ENCODE results near the gene PRSS56. TPM values are rescaled to one million over a fixed set of nuclear protein-coding genes. Genes with fewer than 3 reads are reported as not detected.

PRSS56 gene
- total and polyA plus RNA-seq, 11 donors: 0.11 to 0.25 (median 0.15) TPM; not detected in 6

GRCh38 chr2:232528746-232529460 lies 8.7 kb downstream of the PRSS56 start:
- Histone ChIP-seq H3K27ac (no peak overlapping the region), H3K27me3 (peaks cover 4 to 21% (median 11%) of the 10 kb centered on the region in 9 donors), H3K36me3 (no peaks in the 10 kb centered on the region), H3K9me3 (no peaks in the 10 kb centered on the region), H3K4me3 (no peak overlapping the region), H3K4me1 (peaks cover 0 to 22% (median 9%) of the 10 kb centered on the region in 12 donors)
- peak in 2 of 5 donors; percentile 16 to 42 for DNase-seq
- no peak for TF ChIP-seq CTCF (IDR thresholded peaks at IDR 0.05)
- no peak for TF ChIP-seq POLR2A (IDR thresholded peaks at IDR 0.05)
- intact Hi-C loops (cut with DNase I): loop anchor here in 4 of 10 donors (10.0 kb wide), 1 partner anchor 624 kb away; no protein-coding TSS in a partner anchor
- WGBS, 4 donors: 76 to 84% (median 78%) methylated on average over 8 to 11 of the region's 11 CpGs
- ATAC-seq: no peak

- Histone ChIP-seq H3K36me3 (no peaks in the 10 kb centered on the region), H3K9me3 (no peaks in the 10 kb centered on the region), H3K27ac (no peak overlapping the region), H3K27me3 (peaks cover 0 to 10% (median 3%) of the 10 kb centered on the region in 9 donors), H3K4me3 (no peak overlapping the region), H3K4me1 (peaks cover 0 to 11% (median 5%) of the 10 kb centered on the region in 12 donors)
- 82 to 91% (median 89%) methylated on average over 16 to 17 of the region's 17 CpGs for WGBS, 4 donors
- DNase-seq (peak in 2 of 5 donors; percentile 19 to 40), ATAC-seq (no peak)
- TF ChIP-seq CTCF (IDR thresholded peaks at IDR 0.05) (no peak), POLR2A (IDR thresholded peaks at IDR 0.05) (no peak)
- intact Hi-C loops (cut with DNase I): loop anchor here in 4 of 10 donors (10.0 kb wide), 1 partner anchor 625 kb away; no protein-coding TSS in a partner anchor
These were observed 9.8 kb downstream of the PRSS56 start for GRCh38 chr2:232529806-232530547.

- H3K27ac ChIP-seq: no peak overlapping the region
- DNase-seq: peak in 2 of 5 donors; percentile 10 to 55
- H3K27me3 ChIP-seq: peaks cover 0 to 4% (median under 1%) of the 10 kb centered on the region in 9 donors
- no peaks in the 10 kb centered on the region for H3K36me3 ChIP-seq
- no peak overlapping the region for H3K4me3 ChIP-seq
- ATAC-seq: no peak
- peaks cover 0 to 3% (median 0%) of the 10 kb centered on the region in 12 donors for H3K4me1 ChIP-seq
- no peaks in the 10 kb centered on the region for H3K9me3 ChIP-seq
- intact Hi-C loops (cut with DNase I): no loop called here
- WGBS, 4 donors: 76 to 87% (median 84%) methylated on average over 8 to 9 of the region's 9 CpGs
- TF ChIP-seq CTCF (IDR thresholded peaks at IDR 0.05) (no peak), POLR2A (IDR thresholded peaks at IDR 0.05) (no peak)
These were observed 10.6 kb downstream of the PRSS56 start for GRCh38 chr2:232530626-232531260.

Measured in heart left ventricle (tissue), 16 donors.